Prostate gland (tissue), 2 donors: ENCODE measurements around the gene CHRND.

ENCODE experiments used
- POLR2A ChIP-seq: fragments of 450-650 bp; IDR thresholded peaks from one replicate; pipeline ENCODE4 v1.6.1; 2016; ENCODE audit warnings: antibody characterized with exemption, mild to moderate bottlenecking
- POLR2AphosphoS5 ChIP-seq: sonication (generic); formaldehyde crosslinking; IDR thresholded peaks from one replicate; pipeline ENCODE4 v1.6.1; 2017; ENCODE audit warnings: antibody characterized with exemption
- TF ChIP-seq, protein P1 (sequence below), 4 experiments: fragments of 200-600 bp in 2 of 4; fragments of 450-650 bp in 2 of 4; sonication (generic) in 2 of 4; IDR thresholded peaks; 1 replicate in 3 of 4; 2 replicates in 1 of 4; pipeline ENCODE4 v1.5.1; 2016 to 2019; ENCODE audit warnings: antibody characterized with exemption in 4 of 4, mild to moderate bottlenecking in 2 of 4, moderate library complexity in 2 of 4

DNA sequence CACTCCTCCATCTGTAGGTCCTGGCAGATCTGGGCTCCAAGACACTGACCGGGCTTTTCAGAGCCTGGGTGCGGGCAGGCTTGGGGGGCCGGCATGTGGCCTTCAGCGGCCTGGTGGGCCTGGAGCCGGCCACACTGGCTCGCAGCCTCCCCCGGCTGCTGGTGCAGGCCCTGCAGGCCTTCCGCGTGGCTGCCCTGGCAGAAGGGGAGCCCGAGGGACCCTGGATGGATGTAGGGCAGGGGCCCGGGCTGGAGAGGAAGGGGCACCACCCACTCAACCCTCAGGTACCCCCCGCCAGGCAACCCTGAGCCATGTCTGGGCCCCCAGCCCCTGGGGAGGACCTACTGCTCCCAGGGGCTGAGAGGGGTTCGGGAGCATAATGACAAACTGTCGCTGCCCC is 761 bp upstream of the CHRND start:
- TF ChIP-seq, protein P1, sequence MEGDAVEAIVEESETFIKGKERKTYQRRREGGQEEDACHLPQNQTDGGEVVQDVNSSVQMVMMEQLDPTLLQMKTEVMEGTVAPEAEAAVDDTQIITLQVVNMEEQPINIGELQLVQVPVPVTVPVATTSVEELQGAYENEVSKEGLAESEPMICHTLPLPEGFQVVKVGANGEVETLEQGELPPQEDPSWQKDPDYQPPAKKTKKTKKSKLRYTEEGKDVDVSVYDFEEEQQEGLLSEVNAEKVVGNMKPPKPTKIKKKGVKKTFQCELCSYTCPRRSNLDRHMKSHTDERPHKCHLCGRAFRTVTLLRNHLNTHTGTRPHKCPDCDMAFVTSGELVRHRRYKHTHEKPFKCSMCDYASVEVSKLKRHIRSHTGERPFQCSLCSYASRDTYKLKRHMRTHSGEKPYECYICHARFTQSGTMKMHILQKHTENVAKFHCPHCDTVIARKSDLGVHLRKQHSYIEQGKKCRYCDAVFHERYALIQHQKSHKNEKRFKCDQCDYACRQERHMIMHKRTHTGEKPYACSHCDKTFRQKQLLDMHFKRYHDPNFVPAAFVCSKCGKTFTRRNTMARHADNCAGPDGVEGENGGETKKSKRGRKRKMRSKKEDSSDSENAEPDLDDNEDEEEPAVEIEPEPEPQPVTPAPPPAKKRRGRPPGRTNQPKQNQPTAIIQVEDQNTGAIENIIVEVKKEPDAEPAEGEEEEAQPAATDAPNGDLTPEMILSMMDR (IDR thresholded peaks at IDR 0.05): no peak
- no peak for TF ChIP-seq POLR2AphosphoS5
- no peak for TF ChIP-seq POLR2A
